Measurements from ENCODE around the gene PRF1. TPM values are rescaled to one million over a fixed set of nuclear protein-coding genes. Genes with fewer than 3 reads are reported as not detected.

Gene PRF1
- total and polyA plus RNA-seq, 4 donors: 2.5 to 3.1 (median 2.8) TPM

GRCh38 chr10:70589762-70590654 lies 12.5 kb downstream of the PRF1 start:
- Histone ChIP-seq H3K9me3 (ENCODE audit: control insufficient read depth in 4 of 4, low read length in 3 of 4) (no peaks in the 10 kb centered on the region), H3K27ac (ENCODE audit: low read depth in 1 of 2, low read length in 2 of 2) (no peak overlapping the region), H3K36me3 (ENCODE audit: control insufficient read depth in 4 of 4, insufficient read depth in 3 of 4, low read depth in 1 of 4, low read length in 3 of 4) (no peaks in the 10 kb centered on the region), H3K27me3 (ENCODE audit: control insufficient read depth in 4 of 4, insufficient read depth in 4 of 4, low read length in 3 of 4) (no peaks in the 10 kb centered on the region), H3K4me3 (ENCODE audit: low read depth in 1 of 3, low read length in 3 of 3) (no peak overlapping the region), H3K4me1 (ENCODE audit: control insufficient read depth in 4 of 4, insufficient read depth in 4 of 4, low read length in 3 of 4) (no peaks in the 10 kb centered on the region), H3K9ac (ENCODE audit: low read depth in 1 of 2, low read length in 2 of 2) (no peak overlapping the region)
- DNase-seq (ENCODE audit: low spot score): no peak
- WGBS: 86% methylated on average over 5 of the region's 5 CpGs
- no peak for TF ChIP-seq GABPA (IDR thresholded peaks at IDR 0.05 in 1 of 2, conservative IDR thresholded peaks at IDR 0.05 in 1 of 2)
- TF ChIP-seq TAF1 (conservative IDR thresholded peaks at IDR 0.05): no peak
- TF ChIP-seq JUND (IDR thresholded peaks at IDR 0.05): no peak
- no peak for TF ChIP-seq YY1 (IDR thresholded peaks at IDR 0.05)
- no peak for TF ChIP-seq CTCF (IDR thresholded peaks at IDR 0.05; ENCODE audit: low read depth, low read length, missing input control)
- no peak for TF ChIP-seq FOXA1 (IDR thresholded peaks at IDR 0.05)
- TF ChIP-seq REST (IDR thresholded peaks at IDR 0.05): no peak
- TF ChIP-seq HNF4G (IDR thresholded peaks at IDR 0.05): no peak
- TF ChIP-seq NR2F2 (IDR thresholded peaks at IDR 0.05): no peak
- TF ChIP-seq RXRA (IDR thresholded peaks at IDR 0.05): no peak
- TF ChIP-seq ZBTB33 (IDR thresholded peaks at IDR 0.05): no peak
- TF ChIP-seq ATF3 (IDR thresholded peaks at IDR 0.05): no peak
- no peak for TF ChIP-seq MAX (IDR thresholded peaks at IDR 0.05)
- TF ChIP-seq RAD21 (IDR thresholded peaks at IDR 0.05): no peak
- no peak for TF ChIP-seq SP1 (IDR thresholded peaks at IDR 0.05)
- no peak for TF ChIP-seq FOXA2 (IDR thresholded peaks at IDR 0.05)
- no peak for TF ChIP-seq EGR1 (IDR thresholded peaks at IDR 0.05; ENCODE audit: low read depth in 2 of 2)
- TF ChIP-seq HNF4A (conservative IDR thresholded peaks at IDR 0.05): no peak
